GM10266 (cell line): ENCODE measurements around the gene EXOC6B.

ENCODE experiments used
- DNase-seq: peaks from one replicate; pipeline ENCODE4 v3.0.0; 2012; ENCODE audit errors: extremely low spot score
- CTCF ChIP-seq: IDR thresholded peaks from 2 replicates; pipeline ENCODE4 v1.5.1; 2012; ENCODE audit warnings: mild to moderate bottlenecking, low read depth; ENCODE audit not compliant: control insufficient read depth, insufficient read depth; ENCODE audit errors: missing control alignments

Gene EXOC6B

GRCh38 chr2:72270556-72271275 lies 555.1 kb downstream of the EXOC6B start:
- no peak for TF ChIP-seq CTCF
- DNase-seq = no peak

DNA sequence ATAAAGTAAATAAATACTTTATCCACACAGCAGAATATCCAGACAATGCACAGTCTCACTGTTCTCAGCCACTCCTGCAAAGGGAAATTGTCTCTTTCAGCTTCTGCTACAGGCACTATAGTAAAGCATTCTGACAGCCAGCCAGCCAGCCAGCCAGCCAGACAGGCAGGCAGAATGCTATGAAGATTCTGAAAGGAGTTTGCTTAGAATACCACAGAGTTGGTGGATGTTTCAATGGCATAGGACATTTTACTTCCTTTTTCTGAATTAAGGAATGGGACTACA lies 562.1 kb downstream of the EXOC6B start:
- no peak for TF ChIP-seq CTCF

DNA sequence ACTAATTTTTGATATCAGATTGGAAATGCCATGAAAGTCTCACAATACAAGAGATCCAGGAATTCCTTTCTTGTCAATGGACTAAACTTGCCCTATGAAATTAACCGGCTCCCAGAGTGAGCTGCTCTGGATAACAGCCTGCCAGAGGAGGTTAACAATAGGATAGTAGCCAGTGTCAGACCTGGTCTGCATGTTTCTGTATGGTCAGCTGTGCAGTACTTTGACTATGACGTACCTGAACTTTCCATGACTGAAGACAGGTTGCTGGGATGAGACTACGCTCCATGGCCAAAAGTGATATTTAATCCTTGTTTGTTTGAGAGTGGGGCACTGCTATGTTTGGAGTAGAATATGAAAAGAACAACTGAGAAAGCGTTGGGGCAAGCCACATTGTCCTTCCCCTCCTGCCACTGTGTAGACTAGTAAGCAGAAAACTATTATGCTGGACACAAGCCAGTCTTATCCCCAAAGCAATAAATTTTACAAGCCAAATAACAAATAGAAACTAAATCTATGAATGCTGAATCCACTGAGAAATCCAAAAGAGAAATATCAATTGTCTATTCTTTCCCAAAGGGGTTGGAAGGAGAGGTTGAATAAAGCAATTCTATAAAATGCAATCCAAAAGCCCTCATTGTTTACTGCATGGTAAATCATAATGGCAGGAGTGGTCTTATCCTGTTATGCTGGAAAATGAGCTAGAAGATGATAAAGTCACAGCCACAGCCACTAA lies 562.6 kb downstream of the EXOC6B start:
- DNase-seq = no peak
- TF ChIP-seq CTCF = no peak

More for the DNA sequence above, 562.1 kb downstream of the EXOC6B start:
- DNase-seq = no peak

- no peak for TF ChIP-seq CTCF
- DNase-seq = no peak
Measured at GRCh38 chr2:72261076-72261475, 564.8 kb downstream of the EXOC6B start.

GRCh38 chr2:72255540-72255939 lies 570.3 kb downstream of the EXOC6B start:
- TF ChIP-seq CTCF = no peak
- DNase-seq = no peak

DNA sequence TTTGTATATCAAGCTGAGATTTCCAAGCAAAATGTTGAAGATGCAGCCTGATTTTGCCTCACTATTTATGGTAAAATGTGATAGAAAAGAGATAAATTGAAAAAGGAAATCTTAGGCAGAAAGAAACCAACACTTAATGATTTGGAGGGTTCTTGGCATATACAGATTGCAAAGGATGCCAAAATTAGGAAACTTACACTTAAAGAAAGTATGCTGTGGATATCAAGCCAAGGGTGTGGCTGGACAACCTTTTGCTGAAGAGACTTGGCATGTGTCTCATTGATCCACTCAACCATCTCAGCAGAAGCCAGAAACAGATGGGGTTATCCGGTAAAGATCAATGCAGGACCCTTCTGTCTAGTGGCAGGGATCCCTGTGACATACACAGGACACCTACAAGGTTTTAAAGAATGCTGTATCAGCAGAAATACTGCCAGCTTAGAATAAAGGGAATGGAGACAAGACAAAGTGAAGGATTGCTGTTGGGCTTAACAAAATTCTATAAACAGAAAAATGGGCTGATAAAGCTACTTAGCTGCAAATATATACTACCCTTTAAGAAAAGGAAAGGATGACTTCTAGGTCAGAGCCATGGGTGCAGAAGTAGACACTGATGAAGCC lies 570.9 kb downstream of the EXOC6B start:
- TF ChIP-seq CTCF = no peak
- no peak for DNase-seq

- DNase-seq = no peak
- no peak for TF ChIP-seq CTCF
Measured at GRCh38 chr2:72238311-72238710, 587.5 kb downstream of the EXOC6B start.
